Testis (tissue), 3 donors: ENCODE results near the gene ANKS1B. TPM values are rescaled to one million over a fixed set of nuclear protein-coding genes. Genes with fewer than 3 reads are reported as not detected.
"Not testable (repeated sequence)": the region's sequence is repeated elsewhere in the genome, so short reads cannot be mapped to it uniquely, and the experiment has no call there.

ENCODE experiments used
- DNase-seq: peaks from one replicate; pipeline ENCODE4 v3.0.0-alpha.2; 2019
- H3K27ac ChIP-seq, 2 donors: fragments of 200-600 bp; sonication (generic); one replicate each; pipeline ENCODE4 v1.5.1; 2019
- H3K27me3 ChIP-seq: fragments of 200-600 bp; sonication (generic); one replicate; pipeline ENCODE4 v1.5.1; 2019
- H3K36me3 ChIP-seq: fragments of 200-600 bp; sonication (generic); one replicate; pipeline ENCODE4 v1.5.1; 2017; ENCODE audit warnings: low read depth; ENCODE audit errors: missing control alignments
- H3K4me1 ChIP-seq: fragments of 200-600 bp; sonication (generic); one replicate; pipeline ENCODE4 v1.5.1; 2019
- H3K4me3 ChIP-seq, 2 donors: fragments of 200-600 bp; sonication (generic); one replicate each; pipeline ENCODE4 v1.5.1; 2017 to 2019
- H3K9me3 ChIP-seq: fragments of 200-600 bp; sonication (generic); one replicate; pipeline ENCODE4 v1.5.1; 2017
- CTCF ChIP-seq, 3 experiments: fragments of 450-650 bp in 2 of 3; fragments of 200-600 bp in 1 of 3; sonication (generic) in 1 of 3; IDR thresholded peaks; one replicate each; pipeline ENCODE4 v1.5.1; 2016 to 2019; ENCODE audit warnings: antibody characterized with exemption in 3 of 3, mild to moderate bottlenecking in 2 of 3, moderate library complexity in 1 of 3
- POLR2A ChIP-seq: fragments of 450-650 bp; IDR thresholded peaks from one replicate; pipeline ENCODE4 v1.6.1; 2017; ENCODE audit warnings: antibody characterized with exemption, mild to moderate bottlenecking, moderate library complexity
- WGBS, 2 donors: methylation state at CpG; one replicate each; pipeline ENCODE4 v1.1.5; 2018; 5-methylcytosine and 5-hydroxymethylcytosine counted together
- intact Hi-C: fragments of 100-400 bp; cut with DNase I; formaldehyde crosslinking; loops from one replicate; pipeline ENCODE4 v1.15.1; 2023; ENCODE audit warnings: low total_unique reads
- polyA plus RNA-seq: library from polyadenylated mRNA; stranded (reverse); fragments of 350-450 nt; fragmentation: Illumina TruSeq; extraction: RNeasy Lipid Tissue Mini Kit (QIAGEN cat#74804); gene quantifications from one replicate; pipeline ENCODE4 v1.2.3, GENCODE V29; 2014; ENCODE audit warnings: low read depth, low replicate concordance; ENCODE audit not compliant: insufficient read depth
- total RNA-seq, 2 donors: library from RNA; depleted of rRNA; stranded (reverse); fragments of >200 nt; gene quantifications; one replicate each; pipeline ENCODE4 v1.2.3, GENCODE V29; 2016

The ANKS1B gene
- total and polyA plus RNA-seq, 3 donors from 2014 or later = 26.8 to 58.2 (median 30.9) TPM

- peak; percentile 34 for DNase-seq
- H3K4me3 ChIP-seq = no peak overlapping the region
- WGBS, 2 donors = 33 to 45% methylated on average over 2 of the region's 2 CpGs
- no peak overlapping the region for H3K27ac ChIP-seq
- intact Hi-C loops = no loop called here
- H3K27me3 ChIP-seq = no peaks in the 10 kb centered on the region
- no peaks in the 10 kb centered on the region for H3K9me3 ChIP-seq
- peaks cover 2% of the 10 kb centered on the region for H3K4me1 ChIP-seq
- H3K36me3 ChIP-seq = no peaks in the 10 kb centered on the region
- TF ChIP-seq POLR2A = no peak
- peak in 2 of 3 experiments; percentile 5 to 19 for TF ChIP-seq CTCF (IDR thresholded peaks at IDR 0.05)
Observed at GRCh38 chr12:99810718-99811593, 173.8 kb downstream of the ANKS1B start.

GRCh38 chr12:99809909-99810308, 174.8 kb downstream of the ANKS1B start:
- intact Hi-C loops = no loop called here
- no peak overlapping the region for H3K27ac ChIP-seq
- no peaks in the 10 kb centered on the region for H3K36me3 ChIP-seq
- no peaks in the 10 kb centered on the region for H3K9me3 ChIP-seq
- no peak for DNase-seq
- H3K27me3 ChIP-seq = no peaks in the 10 kb centered on the region
- H3K4me1 ChIP-seq = peaks cover 2% of the 10 kb centered on the region
- H3K4me3 ChIP-seq = no peak overlapping the region
- TF ChIP-seq CTCF (IDR thresholded peaks at IDR 0.05) = no peak
- TF ChIP-seq POLR2A = no peak
- 74 to 81% methylated on average over 8 of the region's 8 CpGs for WGBS, 2 donors

- TF ChIP-seq CTCF (IDR thresholded peaks at IDR 0.05) (no peak), POLR2A (no peak)
- H3K4me3 ChIP-seq = no peak overlapping the region
- DNase-seq = no peak
- WGBS, 2 donors = 95% methylated on average over 9 of the region's 9 CpGs
- no peaks in the 10 kb centered on the region for H3K9me3 ChIP-seq
- H3K36me3 ChIP-seq = no peaks in the 10 kb centered on the region
- no peak overlapping the region for H3K27ac ChIP-seq
- intact Hi-C loops = no loop called here
- H3K27me3 ChIP-seq = no peaks in the 10 kb centered on the region
- peaks cover 2% of the 10 kb centered on the region for H3K4me1 ChIP-seq
Observed at GRCh38 chr12:99806304-99806703, 178.4 kb downstream of the ANKS1B start.

DNA sequence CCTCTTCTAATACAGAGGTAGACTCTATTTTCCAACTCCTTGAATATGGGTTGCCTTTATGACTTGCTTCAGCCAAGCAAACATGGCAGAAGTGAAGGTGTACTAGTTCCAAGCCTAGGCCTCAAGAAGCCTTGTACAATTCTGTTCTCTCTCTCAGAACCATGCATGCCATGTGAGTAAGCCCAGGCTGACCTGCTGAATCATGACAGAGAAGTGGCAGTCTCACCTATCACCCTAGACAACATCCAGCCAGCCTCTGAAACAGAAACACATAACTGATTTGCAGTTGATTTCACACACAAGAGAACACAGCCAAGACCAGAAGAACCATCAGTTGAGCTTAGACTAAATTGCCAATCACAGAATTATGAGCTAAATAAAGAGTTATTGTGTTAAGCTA, 180.0 kb downstream of the ANKS1B start:
- H3K27ac ChIP-seq = no peak overlapping the region
- TF ChIP-seq CTCF (IDR thresholded peaks at IDR 0.05) (no peak), POLR2A (no peak)
- no peaks in the 10 kb centered on the region for H3K9me3 ChIP-seq
- H3K4me1 ChIP-seq = no peaks in the 10 kb centered on the region
- H3K27me3 ChIP-seq = no peaks in the 10 kb centered on the region
- H3K36me3 ChIP-seq = no peaks in the 10 kb centered on the region
- H3K4me3 ChIP-seq = no peak overlapping the region
- intact Hi-C loops = no loop called here
- no peak for DNase-seq

DNA sequence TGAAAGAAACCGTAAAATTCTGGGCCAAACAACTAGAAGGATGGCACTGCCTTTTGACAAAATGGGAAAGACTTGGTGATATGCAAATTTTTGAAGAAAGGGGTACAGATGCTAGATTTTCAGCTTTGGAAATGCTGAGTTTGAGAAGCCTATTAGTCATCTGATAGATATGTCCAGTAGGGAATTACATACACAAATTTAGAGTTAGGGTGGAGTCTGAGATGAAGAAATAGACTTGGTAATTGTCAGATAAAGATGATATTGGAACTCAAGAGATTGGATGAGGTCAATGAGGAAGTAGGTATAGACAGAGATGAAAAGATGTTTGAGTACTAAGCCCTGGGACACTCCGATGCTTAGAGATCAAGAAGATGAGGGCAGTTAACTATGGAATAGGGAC, 184.1 kb downstream of the ANKS1B start:
- DNase-seq = no peak
- no peaks in the 10 kb centered on the region for H3K27me3 ChIP-seq
- intact Hi-C loops = no loop called here
- no peaks in the 10 kb centered on the region for H3K36me3 ChIP-seq
- H3K27ac ChIP-seq = no peak overlapping the region
- H3K4me3 ChIP-seq = no peak overlapping the region
- no peak for TF ChIP-seq CTCF (IDR thresholded peaks at IDR 0.05)
- no peak for TF ChIP-seq POLR2A
- no peaks in the 10 kb centered on the region for H3K9me3 ChIP-seq
- no peaks in the 10 kb centered on the region for H3K4me1 ChIP-seq
- WGBS, 2 donors = 91 to 98% methylated on average over 2 of the region's 2 CpGs

GRCh38 chr12:99797931-99798330, 186.8 kb downstream of the ANKS1B start:
- H3K4me3 ChIP-seq, H3K36me3 ChIP-seq, H3K27ac ChIP-seq, DNase-seq, H3K27me3 ChIP-seq, H3K4me1 ChIP-seq, intact Hi-C loops, H3K9me3 ChIP-seq: not testable (repeated sequence)
- WGBS, 2 donors = 58 to 64% methylated on average over 4 of the region's 4 CpGs
